Left colon (tissue), 2 donors: ENCODE measurements around the gene CAMKK1. TPM values are rescaled to one million over a fixed set of nuclear protein-coding genes. Genes with fewer than 3 reads are reported as not detected.
A peak's percentile ranks its signal among the peaks of the same experiment; 100 is the strongest.

Experiments used
- ATAC-seq: fragments of 200-7000 bp; cut with Tn5 transposase; one replicate; pipeline ENCODE4 v1.9.1; 2020; ENCODE audit warnings: mild to moderate bottlenecking, moderate library complexity
- DNase-seq, 2 donors: peaks; one replicate each; pipeline ENCODE4 v3.0.0-alpha.2; 2020
- intact Hi-C, 2 donors: fragments of 100-400 bp; cut with DNase I in 1 of 2; cut with micrococcal nuclease in 1 of 2; formaldehyde crosslinking; loops; one replicate each; pipeline versions ENCODE4 v1.11.2 to v1.14.0; 2022; cut with DNase I, micrococcal nuclease
- long read RNA-seq: library from polyadenylated mRNA; unstranded; transcript quantifications from one replicate; pipeline ENCODE4 v2.0.0, GENCODE V29; 2021
- total RNA-seq, 2 donors: library from RNA; stranded (reverse); fragmentation: NEBNext Ultra II Directional; extraction: Animal tissue kit (Norgen Biotek cat#: 25700); gene quantifications; one replicate each; pipeline ENCODE4 v1.2.1, GENCODE V29; 2021
- donor health status: DM: no; HTN: no; CAD: no.
- donor health status: DM: yes; HTN: yes; CAD: no.

CAMKK1 gene
- total RNA-seq, result 1 to 10 TPM; 5.0 to 6.3 TPM
- long read RNA-seq, partial matches to known transcripts, result 6 of 7 reads
- long read RNA-seq, other reads (novel, unspliced or antisense), result 1 of 7 reads

DNA sequence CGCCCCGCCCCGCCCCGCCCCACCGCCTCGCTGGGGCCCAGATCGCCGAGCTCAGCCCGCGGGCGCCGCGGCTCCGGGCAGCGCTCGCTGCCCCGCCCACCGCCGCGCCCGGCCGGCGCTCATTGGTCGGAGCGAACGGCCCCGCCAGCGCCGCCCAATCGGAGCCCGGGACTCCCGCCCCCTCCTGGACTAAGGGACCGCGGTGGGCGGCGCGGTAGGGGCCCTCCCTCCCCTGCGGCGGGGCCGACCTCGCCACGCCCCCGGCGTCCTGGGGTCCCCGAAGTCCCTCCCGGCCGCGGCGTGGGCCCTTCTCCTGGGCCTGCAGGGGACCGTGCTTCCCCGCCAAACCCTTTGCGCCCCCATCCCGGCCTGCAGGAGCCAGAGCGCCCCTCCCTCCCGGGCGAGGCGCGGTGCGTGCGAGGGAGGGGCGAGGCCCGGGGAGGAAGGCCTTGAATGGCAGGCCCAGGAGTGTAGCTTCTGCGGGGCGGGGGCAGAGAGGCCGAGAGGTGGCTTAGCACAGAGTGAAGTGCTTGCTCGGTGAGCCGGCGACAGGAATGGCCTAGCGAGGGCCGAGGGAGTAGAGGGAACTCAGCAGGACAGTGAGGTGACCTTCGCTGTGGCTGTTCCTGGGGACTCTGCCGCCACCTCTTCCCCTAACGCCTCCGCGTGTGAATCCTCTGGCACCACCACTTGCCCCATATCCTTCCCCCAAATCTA lies at the start of gene CAMKK1:
CAMKK1 (minus strand) TSS at position 51 of the 717 bp plus-strand sequence. CDS start 7,366 bp downstream, outside the sequence.
- DNase-seq (peak; percentile 90 to 93), ATAC-seq (peak; percentile 69)
- intact Hi-C loops, result no loop called here

DNA sequence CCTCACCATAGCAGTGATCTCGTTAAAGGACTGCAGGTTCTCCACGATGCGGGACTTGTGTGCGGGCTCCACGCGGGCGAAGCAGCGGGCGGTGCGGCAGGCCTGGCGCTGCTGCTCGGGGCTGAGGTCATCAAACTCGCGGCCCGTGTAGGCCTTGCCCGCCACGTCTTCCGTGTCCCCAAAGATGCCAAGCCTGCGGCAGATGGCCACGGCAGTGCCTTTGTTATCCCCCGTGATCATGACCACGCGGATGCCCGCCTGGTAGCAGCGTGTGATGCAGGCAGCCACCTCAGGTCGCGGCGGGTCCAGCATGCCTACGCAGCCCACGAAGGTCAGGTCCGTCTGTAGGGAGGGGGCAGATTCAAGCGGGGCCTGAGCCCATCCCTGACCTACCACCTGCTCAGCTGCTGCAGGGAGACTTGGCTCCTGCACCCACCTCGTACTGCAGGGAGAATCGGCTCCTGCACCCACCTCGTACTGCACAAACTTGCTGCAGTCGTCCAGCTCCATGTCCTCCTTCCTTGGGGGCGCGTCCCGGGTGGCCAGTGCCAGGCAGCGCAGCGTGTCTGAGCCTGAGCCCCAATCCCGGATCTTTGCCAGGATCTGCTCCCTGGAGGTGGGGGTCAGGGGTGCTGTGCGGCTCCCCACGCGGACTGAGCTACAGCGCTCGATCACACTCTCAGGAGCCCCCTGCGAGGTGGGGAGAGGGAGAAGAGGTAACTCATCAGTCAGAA lies 48.3 kb upstream of the CAMKK1 start:
- intact Hi-C loops, result no loop called here
- ATAC-seq (no peak), DNase-seq (no peak)

DNA sequence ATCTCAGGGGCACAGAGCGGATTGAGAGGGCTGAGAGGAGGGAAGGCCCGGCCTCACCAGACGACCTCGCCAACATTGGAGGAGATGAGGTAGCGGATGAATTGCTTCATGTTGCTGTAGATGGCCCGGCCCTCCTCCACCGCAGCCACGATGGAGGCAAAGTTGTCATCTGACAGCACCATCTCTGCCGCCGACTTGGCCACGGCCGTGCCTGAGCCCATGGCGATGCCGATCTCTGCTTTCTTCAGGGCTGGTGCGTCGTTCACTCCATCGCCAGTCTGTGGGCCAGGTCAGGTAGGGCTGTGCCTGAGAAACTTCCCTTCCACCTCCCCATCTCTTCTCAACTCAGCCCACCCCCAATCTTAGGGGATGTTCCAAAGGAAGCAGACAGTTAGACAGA lies 44.5 kb upstream of the CAMKK1 start:
- no peak for ATAC-seq
- no peak for DNase-seq
- intact Hi-C loops, result no loop called here

DNA sequence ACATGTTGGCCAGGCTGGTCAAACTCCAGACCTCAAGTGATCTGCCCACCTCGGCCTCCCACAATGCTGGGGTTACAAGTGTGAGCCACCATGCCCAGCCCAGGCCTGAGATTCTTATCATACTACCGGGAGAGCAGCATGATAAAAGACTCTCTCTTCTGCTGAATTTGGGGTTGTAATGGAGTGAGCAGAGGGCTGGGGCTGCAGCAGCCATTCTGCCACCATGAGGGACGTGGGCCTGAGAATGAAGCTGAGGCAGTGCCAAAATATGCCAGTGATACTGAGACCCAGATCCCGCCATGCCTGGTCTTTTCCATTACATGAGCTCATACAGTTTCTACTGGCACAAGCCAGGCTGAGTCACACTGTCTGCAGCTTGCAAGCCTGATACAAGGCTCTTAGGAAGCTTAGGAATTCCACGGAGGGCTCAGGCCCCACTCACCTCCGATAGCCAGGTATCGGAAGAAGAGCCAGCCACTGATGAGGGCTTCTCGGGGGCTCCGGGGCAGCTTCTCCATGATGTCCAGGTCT lies 43.0 kb upstream of the CAMKK1 start:
- DNase-seq, result no peak
- intact Hi-C loops, result no loop called here
- ATAC-seq, result no peak

DNA sequence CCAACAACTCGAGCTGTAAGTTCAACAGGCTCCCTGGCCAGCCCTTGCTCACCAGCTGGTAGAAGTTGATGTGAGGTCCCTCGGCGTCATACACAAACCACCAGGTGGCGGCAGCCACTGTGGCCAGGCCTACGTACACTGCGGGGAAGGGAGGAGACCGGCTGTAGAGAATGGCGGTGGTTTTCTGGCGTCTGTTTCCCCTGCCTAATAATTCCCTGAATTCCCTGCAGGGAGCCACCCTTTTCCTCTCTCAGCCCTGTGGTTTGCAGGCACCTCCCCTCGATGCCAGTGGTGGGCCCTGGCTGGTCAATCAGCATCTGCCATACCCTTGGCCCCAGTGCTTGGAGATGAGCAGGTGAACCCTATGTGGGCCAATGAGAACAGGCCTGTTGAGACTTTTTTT lies 42.3 kb upstream of the CAMKK1 start:
- intact Hi-C loops, result no loop called here
- DNase-seq (peak; percentile 64 to 80), ATAC-seq (peak; percentile 92)

DNA sequence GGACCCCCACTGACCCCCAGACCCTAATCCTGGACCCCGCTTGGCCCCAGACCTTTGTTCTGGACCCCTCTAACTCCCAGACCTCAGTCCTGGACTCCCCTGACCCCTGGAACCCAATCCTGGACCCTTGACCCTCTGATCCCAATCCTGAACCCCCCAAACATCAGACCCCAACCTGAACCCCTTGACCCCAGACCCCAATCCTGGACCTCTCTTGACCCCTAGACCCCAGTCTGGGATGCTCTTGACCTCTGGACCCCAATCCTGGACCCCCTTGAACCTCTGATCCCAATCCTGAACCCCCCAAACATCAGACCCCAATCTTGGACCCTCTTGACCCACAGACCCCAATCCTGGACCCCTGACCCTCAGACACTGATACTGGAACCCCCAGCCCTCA lies 36.9 kb upstream of the CAMKK1 start:
- DNase-seq (no peak), ATAC-seq (no peak)
- intact Hi-C loops, result no loop called here

DNA sequence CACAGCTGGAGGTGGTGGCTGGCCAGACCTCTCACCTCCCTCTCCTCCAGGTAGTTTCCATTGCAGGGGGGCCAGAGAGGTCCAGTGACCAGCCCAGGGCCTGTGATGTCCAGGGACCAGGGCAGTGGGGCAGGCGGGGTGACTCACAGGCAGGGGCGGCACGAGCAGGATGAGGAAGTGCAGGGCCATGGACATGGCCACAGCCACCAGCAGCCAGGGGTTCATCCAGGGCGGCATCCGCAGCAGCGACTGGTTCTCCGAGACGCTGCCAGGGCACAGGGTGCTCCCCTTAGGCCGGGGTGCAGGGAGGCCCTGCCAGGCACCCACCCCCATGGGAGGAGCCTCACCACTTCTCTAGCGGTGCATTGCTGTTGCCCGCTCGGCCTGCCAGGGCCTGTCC lies 36.3 kb upstream of the CAMKK1 start:
- no peak for DNase-seq
- intact Hi-C loops, result no loop called here
- ATAC-seq, result no peak

DNA sequence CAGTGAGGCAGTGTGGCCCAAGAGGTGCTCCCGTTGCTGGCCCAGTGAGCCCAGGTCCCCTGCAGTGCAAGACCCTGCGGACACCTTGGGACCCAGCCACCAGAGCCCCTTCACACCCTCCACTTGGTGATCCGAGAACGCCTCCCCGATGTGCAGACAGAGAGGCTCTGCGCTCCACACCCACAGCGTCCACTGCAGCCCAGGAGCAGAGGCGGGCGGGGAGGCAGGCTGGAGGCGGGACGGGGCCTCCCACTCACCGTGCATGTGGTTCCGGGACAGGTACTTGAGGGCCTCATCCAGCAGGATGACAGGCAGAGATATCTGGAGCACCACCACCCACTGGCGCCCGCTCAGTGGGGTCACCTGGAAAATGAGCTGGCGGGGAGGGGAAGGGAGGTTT lies 35.6 kb upstream of the CAMKK1 start:
- ATAC-seq, result no peak
- intact Hi-C loops, result no loop called here
- DNase-seq, result no peak

DNA sequence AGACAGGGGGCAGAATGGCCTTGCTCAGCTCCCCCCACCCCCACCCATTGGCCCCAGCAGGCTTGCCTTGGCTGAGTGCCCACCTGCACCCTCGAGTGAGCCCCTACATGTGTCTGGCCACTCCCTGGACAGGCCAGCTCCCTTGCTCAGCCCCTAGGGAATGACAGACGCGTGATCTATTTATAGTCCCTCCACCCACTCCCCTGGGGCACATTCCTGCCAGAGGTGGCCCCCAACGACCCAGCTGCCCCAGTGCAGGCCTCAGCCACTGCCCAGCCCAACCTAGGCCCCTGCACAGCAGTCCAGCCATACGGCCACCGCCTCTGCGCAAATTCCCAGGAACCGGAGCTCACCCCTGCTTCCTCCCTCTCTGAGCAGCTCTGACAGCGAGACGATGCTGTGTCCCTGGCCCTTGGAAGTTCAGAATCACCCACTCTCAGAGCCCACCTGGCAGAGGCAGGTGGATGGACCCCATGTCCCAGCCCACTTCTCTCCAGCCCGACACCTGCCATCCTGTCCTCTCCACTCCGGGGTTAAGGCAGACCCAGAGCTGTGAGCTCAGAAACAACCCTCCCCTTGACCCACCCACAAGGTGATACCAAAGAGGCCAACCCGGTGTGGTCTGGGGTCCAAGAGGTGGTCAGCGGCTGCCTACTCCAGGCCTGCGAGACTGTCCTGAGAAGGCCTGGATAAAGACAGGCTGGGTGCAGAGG lies 34.9 kb upstream of the CAMKK1 start:
- DNase-seq (no peak), ATAC-seq (no peak)
- intact Hi-C loops, result no loop called here

DNA sequence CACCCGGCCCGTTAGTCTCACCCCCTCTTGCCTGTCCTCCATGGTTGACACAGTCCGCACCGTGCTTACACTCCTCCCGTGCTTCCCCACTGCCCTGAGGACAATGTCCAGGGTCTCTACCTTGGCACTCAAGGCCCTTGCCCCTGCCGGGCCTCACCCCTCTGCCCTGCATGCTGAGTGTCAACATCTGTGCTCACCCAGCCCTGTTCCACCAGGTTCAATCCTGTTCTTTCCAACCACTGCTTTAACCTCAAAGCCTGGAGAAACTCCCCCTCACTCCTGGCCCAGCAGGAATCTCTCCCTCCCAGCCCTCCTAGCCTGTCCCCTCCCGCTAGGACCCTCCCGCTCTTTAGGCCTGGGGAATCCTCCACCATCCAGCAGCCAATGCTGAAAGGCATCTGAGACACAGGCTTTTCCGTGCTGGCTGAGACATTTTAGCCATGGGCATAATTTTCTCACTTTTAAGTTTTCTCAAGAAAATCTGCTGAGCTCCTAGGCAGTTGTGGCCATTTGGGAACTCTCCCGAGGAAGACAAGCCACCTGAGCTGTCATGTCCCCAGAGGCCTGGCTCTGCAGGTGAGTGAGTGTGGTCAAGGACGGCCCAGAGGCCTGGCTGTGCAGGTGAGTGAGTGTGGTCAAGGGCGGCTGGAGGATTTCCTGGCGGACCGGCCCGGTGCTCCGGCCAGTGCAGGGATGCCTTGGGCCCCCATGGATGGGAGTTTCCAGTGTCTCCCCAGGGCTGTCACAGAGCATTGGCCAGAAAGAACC lies 34.2 kb upstream of the CAMKK1 start:
- no peak for DNase-seq
- ATAC-seq, result no peak
- intact Hi-C loops, result no loop called here

DNA sequence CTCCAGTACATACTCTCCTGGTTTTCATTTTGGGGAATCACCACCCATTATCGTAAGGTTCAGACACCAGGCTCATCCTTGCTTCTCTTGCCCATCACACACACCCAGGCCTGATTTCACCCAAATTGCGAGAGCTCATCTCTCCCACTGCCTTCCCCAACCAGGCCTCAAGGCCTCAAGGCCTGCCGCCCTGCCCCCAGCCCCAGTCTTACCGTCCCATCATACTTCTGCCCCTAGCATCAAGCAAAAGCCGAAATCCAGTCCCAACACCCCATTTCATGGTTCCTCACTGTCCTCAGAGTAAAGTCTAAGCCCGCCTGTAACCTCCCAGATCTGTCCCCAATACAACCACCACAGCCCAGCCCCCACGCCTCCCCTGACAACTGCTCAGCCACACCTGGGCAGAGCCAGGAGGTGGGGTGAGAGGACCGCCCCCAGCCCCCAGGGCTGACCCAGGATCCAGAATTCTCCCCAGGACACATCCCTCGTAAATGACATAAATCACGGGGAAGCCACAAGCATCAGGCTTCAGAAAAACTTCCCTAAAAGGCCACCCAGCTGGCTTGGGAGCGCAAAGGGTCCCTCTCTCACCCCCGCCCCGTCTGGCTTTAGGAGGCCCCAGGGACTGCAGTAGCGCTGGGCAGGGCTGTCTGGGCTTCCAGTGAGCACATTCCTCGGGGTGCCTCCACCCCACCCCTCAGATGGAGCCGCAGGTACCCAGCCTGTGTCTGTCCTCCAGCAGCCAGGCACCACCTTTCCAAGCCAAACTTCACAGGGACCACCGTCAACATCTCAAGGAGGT lies 33.0 kb upstream of the CAMKK1 start:
- intact Hi-C loops, result no loop called here
- no peak for ATAC-seq
- no peak for DNase-seq

DNA sequence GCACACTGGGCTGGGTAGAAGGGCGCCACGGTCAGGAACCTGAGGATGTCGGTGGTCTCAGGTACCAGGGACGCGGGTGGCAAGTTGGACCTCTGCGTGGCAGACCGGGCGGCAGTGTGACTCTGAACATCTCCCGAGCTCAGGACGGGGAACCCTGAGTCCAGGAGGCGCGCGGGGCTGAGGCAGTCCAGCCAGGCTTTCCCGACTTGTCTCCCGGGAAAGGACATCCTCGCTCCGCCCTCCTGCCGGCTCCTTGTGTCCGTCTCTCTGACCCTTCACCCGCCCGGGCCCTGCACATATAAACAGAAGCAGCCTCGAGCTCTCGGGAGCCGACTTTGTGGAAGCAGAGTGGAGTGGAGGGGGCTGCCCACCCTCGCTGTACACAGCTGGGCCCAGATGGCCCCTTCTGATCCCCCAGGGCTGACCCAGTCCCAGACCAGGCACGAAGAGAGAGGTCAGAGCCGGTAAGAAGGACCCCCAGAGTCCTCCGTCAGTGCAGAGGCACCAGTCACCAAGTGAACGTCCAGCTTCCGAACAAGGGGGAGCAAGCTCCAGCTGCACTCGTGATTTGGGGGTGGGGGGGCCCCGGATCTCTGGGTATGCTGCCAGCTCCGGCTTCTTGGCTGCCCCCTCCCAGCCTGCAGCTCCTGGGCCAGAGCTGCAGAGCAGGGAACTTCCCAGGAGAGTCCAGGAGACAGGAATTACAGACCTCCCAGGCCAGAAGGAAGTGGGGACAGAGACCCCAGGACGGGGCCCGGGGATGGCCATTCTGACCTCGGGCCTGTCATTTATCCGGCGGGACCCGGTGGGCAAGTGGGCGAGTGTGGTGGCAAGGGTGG lies 31.9 kb upstream of the CAMKK1 start:
- DNase-seq (peak in 1 of 2 donors; percentile 40), ATAC-seq (peak; percentile 3)
- intact Hi-C loops, result no loop called here

DNA sequence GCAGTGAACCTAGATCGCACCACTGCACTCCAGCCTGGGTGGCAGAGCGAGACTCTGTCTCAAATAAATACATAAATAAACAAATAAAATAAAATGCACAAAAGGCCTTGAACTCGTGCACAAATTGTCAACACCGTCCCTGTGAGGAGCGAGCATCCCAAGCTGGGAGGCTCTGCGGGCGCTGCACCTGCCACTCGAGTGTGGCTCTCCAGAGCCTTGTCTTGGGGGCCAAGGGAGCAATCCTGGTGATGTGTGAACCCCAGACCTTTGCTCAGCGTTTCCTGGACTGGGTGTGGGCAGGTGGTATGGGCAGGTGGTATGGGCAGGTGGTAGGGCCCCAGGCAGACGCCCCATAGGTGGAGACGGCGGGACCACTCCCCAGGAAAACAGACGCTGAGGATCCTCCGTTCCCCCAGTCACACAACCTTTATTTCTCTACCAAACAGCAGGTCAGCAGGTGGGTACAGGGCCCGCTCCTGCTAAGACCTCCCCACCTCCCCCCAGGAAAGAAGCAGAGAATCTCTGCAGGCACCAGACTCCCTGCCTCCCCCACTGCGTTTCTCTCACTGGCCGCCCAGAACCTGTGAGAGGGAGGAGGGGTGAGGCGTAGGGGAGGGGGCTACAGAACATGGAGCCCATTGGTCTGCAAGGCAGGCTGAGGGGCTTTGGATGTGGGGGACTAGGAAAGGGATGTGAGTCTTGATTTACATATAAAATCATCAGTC lies 30.8 kb upstream of the CAMKK1 start:
- ATAC-seq, result peak; percentile 10
- intact Hi-C loops, result no loop called here

DNA sequence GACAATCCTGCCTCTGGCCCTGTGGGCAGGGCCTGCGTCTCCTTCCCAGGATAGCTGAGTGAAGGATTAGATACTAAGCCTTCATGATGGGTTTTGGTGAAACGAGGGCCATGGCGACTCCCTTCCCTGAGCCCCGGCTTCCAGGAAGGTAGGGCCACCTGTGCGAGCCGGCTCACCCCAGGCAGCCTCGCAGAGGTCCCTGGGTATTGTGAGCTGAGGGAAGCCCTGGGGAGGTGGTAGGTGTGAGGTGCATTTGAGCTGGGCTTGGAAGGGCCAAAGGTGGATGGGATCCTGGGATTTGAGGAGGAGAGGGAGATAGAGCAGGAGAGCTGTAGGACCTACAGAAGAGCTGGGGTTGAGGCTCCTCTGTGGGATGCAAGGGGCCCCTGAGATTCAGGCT lies 29.9 kb upstream of the CAMKK1 start:
- ATAC-seq, result peak; percentile 17
- DNase-seq, result no peak
- intact Hi-C loops, result no loop called here

More for the DNA sequence above, 30.8 kb upstream of the CAMKK1 start:
- no peak for DNase-seq

DNA sequence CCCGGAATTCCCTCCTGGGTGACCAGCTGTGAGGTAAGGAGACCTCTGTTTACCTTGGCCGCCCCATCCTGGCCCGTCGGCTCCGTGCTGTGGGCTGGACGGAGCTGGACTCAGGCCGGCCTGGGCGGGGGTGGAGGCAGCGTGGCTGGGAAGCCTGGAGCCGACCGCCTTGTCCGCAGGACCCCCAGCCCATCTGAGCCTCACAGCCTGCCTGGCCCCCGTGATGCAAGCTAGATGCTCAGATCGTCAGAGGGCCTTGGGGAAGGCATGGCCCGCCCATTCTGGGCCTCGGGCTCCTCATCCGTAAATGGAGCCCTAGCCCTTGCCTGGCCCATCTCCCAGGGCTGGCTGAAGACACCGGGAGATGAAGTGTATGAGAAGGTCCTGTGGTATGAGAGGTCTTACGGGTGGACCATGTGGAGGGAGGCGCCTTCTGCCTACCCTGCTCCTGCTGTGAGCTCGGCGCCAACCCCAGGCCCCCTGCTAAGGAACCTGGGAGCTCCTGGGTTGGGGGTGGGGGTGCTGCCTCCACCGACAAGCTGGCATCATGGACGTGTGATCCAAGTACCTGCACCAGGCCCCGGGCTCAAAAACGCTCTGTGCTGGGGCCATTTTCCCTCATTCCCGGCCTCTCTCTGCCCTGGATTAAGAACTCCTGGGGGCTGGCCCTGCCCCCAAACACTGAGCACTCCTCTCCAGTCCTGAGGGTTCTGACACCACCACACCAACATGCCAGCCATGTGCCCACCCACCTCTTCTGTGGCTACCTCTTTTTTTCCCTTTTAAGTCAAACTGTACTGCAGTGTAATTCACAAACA lies 28.9 kb upstream of the CAMKK1 start:
- intact Hi-C loops, result no loop called here
- no peak for ATAC-seq

DNA sequence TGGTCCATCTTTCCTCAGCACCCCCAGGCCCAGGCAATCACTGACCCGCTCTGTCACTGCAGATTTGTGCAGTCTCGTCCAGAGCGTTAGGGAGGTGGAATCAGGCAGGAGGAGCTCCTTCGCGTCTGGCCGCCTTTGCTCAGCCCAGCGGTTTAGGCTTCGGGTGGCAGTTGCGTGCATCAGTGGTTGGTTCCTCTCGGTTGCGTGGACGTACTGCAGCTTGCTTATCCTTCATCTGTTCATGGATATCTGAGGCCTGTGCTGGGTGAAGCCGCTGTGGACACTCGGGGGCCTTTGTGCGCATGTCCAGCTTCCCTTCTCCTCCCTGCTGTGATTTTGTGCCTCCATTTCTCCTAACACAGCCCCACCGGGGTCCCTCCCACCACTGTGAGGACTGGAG lies 28.2 kb upstream of the CAMKK1 start:
- intact Hi-C loops, result no loop called here
- DNase-seq (no peak), ATAC-seq (no peak)

More for the DNA sequence above, 28.9 kb upstream of the CAMKK1 start:
- DNase-seq, result no peak
